GM12878 (cell line): Measurements from ENCODE around the gene PDE3B. TPM values are rescaled to one million over a fixed set of nuclear protein-coding genes. Genes with fewer than 3 reads are reported as not detected.

ENCODE experiments used
- ATAC-seq: fragments of 200-7000 bp; cut with Tn5 transposase; 3 replicates; pipeline ENCODE4 v1.9.1; 2020; ENCODE audit warnings: mild to moderate bottlenecking, moderate library complexity
- BruUV-seq: library from RNA; stranded (reverse); fragments of 400-500 nt; replicated peaks from 2 replicates; lab custom pipeline; 2021; lab: Mats Ljungman, UMichigan
- CTCF ChIA-PET: fragments of 300-600 bp; sonication (Branson Sonifier 250); formaldehyde crosslinking; extraction: SDS; loops from one replicate; lab custom pipeline; 2021; ENCODE audit warnings: inconsistent platforms; lab: Yijun Ruan, JAX
- POLR2A ChIA-PET: fragments of 350-600 bp; formaldehyde crosslinking; extraction: SDS; loops from one replicate; lab custom pipeline; 2021; ENCODE audit warnings: inconsistent platforms; lab: Charles Lee
- RAD21 ChIA-PET: fragments of 300-600 bp; sonication (Branson Sonifier 250); formaldehyde crosslinking; loops from one replicate; lab custom pipeline; 2023; ENCODE audit warnings: antibody characterized with exemption; ENCODE audit not compliant: unreplicated experiment; lab: Charles Lee
- SMC1A ChIA-PET: fragments of 300-600 bp; sonication (Branson Sonifier 250); formaldehyde crosslinking; loops from one replicate; lab custom pipeline; 2023; ENCODE audit not compliant: unreplicated experiment, uncharacterized antibody; lab: Charles Lee
- DNase-seq: peaks from one replicate; pipeline ENCODE4 v3.0.0-alpha.2; 2011; ENCODE audit warnings: low read depth, low spot score
- FAIRE-seq: peaks from 3 replicates; lab custom pipeline; 2011; peaks lifted over from hg19 to GRCh38; lab: Jason Lieb, UNC
- H2AFZ ChIP-seq: 2 replicates; pipeline ENCODE4 v1.6.0; 2011; ENCODE audit warnings: low read depth, low read length, control low read depth; ENCODE audit not compliant: control insufficient read depth
- H3K27ac ChIP-seq: 2 replicates; pipeline ENCODE4 v1.5.1; 2011; ENCODE audit warnings: control low read depth; ENCODE audit not compliant: control insufficient read depth, insufficient read depth
- H3K27me3 ChIP-seq, 2 experiments: replicated peaks in 1 of 2; 2 replicates each; pipeline versions ENCODE4 v1.6.0 to v1.6.1; 2011; ENCODE audit warnings: low read length in 1 of 2; ENCODE audit not compliant: control insufficient read depth in 2 of 2, insufficient read depth in 2 of 2
- H3K36me3 ChIP-seq, 2 experiments: 2 replicates each; pipeline ENCODE4 v1.5.1; 2011; ENCODE audit warnings: low read length in 1 of 2; ENCODE audit not compliant: control insufficient read depth in 2 of 2, insufficient read depth in 2 of 2
- H3K4me1 ChIP-seq: 2 replicates; pipeline ENCODE4 v1.6.1; 2011; ENCODE audit warnings: mild to moderate bottlenecking, low read length, moderate library complexity, mixed read lengths; ENCODE audit not compliant: control insufficient read depth, insufficient read depth
- H3K4me2 ChIP-seq: 2 replicates; pipeline ENCODE4 v1.6.0; 2011; ENCODE audit warnings: control low read depth; ENCODE audit not compliant: control insufficient read depth, insufficient read depth
- H3K4me3 ChIP-seq: fragments of 200-600 bp; sonication (generic); 2 replicates; pipeline ENCODE4 v1.5.1; 2016
- H3K79me2 ChIP-seq: 2 replicates; pipeline ENCODE4 v1.6.0; 2011; ENCODE audit warnings: low read length; ENCODE audit not compliant: control insufficient read depth, insufficient read depth
- H3K9ac ChIP-seq: 2 replicates; pipeline ENCODE4 v1.8.0; 2011; ENCODE audit warnings: low read length, control low read depth, mixed read lengths; ENCODE audit not compliant: control insufficient read depth, insufficient read depth
- H3K9me3 ChIP-seq: replicated peaks from 3 replicates; pipeline ENCODE4 v1.5.1; 2011; ENCODE audit warnings: mild to moderate bottlenecking, low read length; ENCODE audit not compliant: control insufficient read depth, insufficient read depth
- H4K20me1 ChIP-seq: 2 replicates; pipeline ENCODE4 v1.6.0; 2011; ENCODE audit not compliant: control insufficient read depth, insufficient read depth
- BCLAF1 ChIP-seq: fragments of 450-650 bp; IDR thresholded peaks from 2 replicates; pipeline ENCODE4 v1.6.1; 2017; ENCODE audit warnings: antibody characterized with exemption, mild to moderate bottlenecking, moderate library complexity
- BRCA1 ChIP-seq: IDR thresholded peaks from 2 replicates; pipeline ENCODE4 v1.6.1; 2011; ENCODE audit warnings: low read depth, low read length, improper control_type of control experiment
- CEBPB ChIP-seq, 2 experiments: fragments of 150-350 bp in 1 of 2; IDR thresholded peaks; 2 replicates each; pipeline ENCODE4 v1.6.1; 2012 to 2014; ENCODE audit warnings: low read depth in 2 of 2, low read length in 2 of 2, borderline replicate concordance in 1 of 2, inconsistent platforms in 1 of 2
- CEBPZ ChIP-seq: fragments of 150-350 bp; IDR thresholded peaks from 2 replicates; pipeline ENCODE4 v1.6.1; 2016; ENCODE audit warnings: low read depth, low read length
- CHD2 ChIP-seq: IDR thresholded peaks from 2 replicates; pipeline ENCODE4 v1.6.1; 2011; ENCODE audit warnings: low read depth, low read length, improper control_type of control experiment, borderline replicate concordance
- ETV6 ChIP-seq, 2 experiments: fragments of 450-650 bp in 1 of 2; IDR thresholded peaks in 1 of 2; conservative IDR thresholded peaks in 1 of 2; 2 replicates each; pipeline ENCODE4 v1.6.1; 2014; ENCODE audit warnings: antibody characterized with exemption in 1 of 2, borderline replicate concordance in 1 of 2, low read depth in 1 of 2, mild to moderate bottlenecking in 1 of 2, moderate library complexity in 1 of 2
- GATAD2B ChIP-seq: fragments of 450-650 bp; conservative IDR thresholded peaks from 2 replicates; pipeline ENCODE4 v1.6.1; 2017; ENCODE audit warnings: low read depth, mild to moderate bottlenecking, moderate library complexity
- MTA3 ChIP-seq: IDR thresholded peaks from 2 replicates; pipeline ENCODE4 v1.6.1; 2012; ENCODE audit warnings: low read length, inconsistent platforms, borderline replicate concordance
- MYB ChIP-seq: fragments of 150-350 bp; IDR thresholded peaks from 2 replicates; pipeline ENCODE4 v1.6.1; 2014; ENCODE audit warnings: mild to moderate bottlenecking, low read depth, low read length, borderline replicate concordance
- PAX8 ChIP-seq: fragments of 450-650 bp; IDR thresholded peaks from 2 replicates; pipeline ENCODE4 v1.6.1; 2017; ENCODE audit warnings: mild to moderate bottlenecking, moderate library complexity
- PBX3 ChIP-seq: IDR thresholded peaks from 2 replicates; pipeline ENCODE4 v1.6.1; 2011; ENCODE audit warnings: mild to moderate bottlenecking, low read depth, low read length, moderate library complexity; ENCODE audit not compliant: insufficient replicate concordance
- RBBP5 ChIP-seq: fragments of 200-600 bp; sonication (generic); conservative IDR thresholded peaks from 2 replicates; pipeline ENCODE4 v1.6.1; 2016
- STAT1 ChIP-seq: fragments of 450-650 bp; conservative IDR thresholded peaks from 2 replicates; pipeline ENCODE4 v1.6.1; 2014; ENCODE audit warnings: antibody characterized with exemption, mild to moderate bottlenecking
- ZBTB11 ChIP-seq: fragments of 450-650 bp; formaldehyde crosslinking; IDR thresholded peaks from 2 replicates; pipeline ENCODE4 v1.5.0; 2022; ENCODE audit warnings: mild to moderate bottlenecking, missing genetic modification characterization
- WGBS: methylation state at CpG from one replicate; pipeline ENCODE4 v1.1.6; 2016; ENCODE audit warnings: low lambda C conversion rate; ENCODE audit not compliant: insufficient replicate concordance, insufficient coverage; ENCODE audit errors: missing lambda C conversion rate; 5-methylcytosine and 5-hydroxymethylcytosine counted together
- in situ Hi-C: fragments of 300-500 bp; cut with MboI; formaldehyde crosslinking; loops from 9 replicates; pipeline ENCODE4 v1.14.3; 2018; ENCODE audit warnings: mixed read lengths
- intact Hi-C: fragments of 100-400 bp; cut with micrococcal nuclease; formaldehyde crosslinking; loops from one replicate; pipeline ENCODE4 v1.14.2; 2022; ENCODE audit not compliant: unreplicated experiment
- polyA plus RNA-seq, 11 experiments: library from polyadenylated mRNA; depleted of rRNA in 4 of 11; unstranded in 6 of 11; stranded (reverse) in 5 of 11; fragments of >200 nt; fragmentation: Nextera tagmentation in 4 of 11; fragmentation: Illumina TruSeq in 1 of 11; extraction: Ambion mirVana in 4 of 11; extraction: Trizol in 1 of 11; gene quantifications; 1 replicate in 1 of 11; 2 replicates in 10 of 11; pipeline versions ENCODE4 v1.2.1 to v1.2.3, GENCODE V29; 2011 to 2016; ENCODE audit warnings: inconsistent platforms in 2 of 11, missing spikeins in 2 of 11, low read depth in 1 of 11
- total RNA-seq, 4 experiments: library from RNA; depleted of rRNA in 3 of 4; stranded (reverse); fragments of >200 nt in 3 of 4; fragmentation: Illumina TruSeq in 1 of 4; extraction: Trizol in 1 of 4; gene quantifications; 2 replicates each; pipeline versions ENCODE4 v1.2.1 to v1.2.3, GENCODE V29; 2013 to 2021

Gene PDE3B
- total and polyA plus RNA-seq, 10 of the 15 experiments (the other 5 are each of a cell fraction or from before 2014, with no cell fraction given) = 0.04 to 3.1 (median 1.9) TPM

- ChIA-PET RAD21 (no interaction called here), SMC1A (no interaction called here), POLR2A (no interaction called here), CTCF (no interaction called here)
- Histone ChIP-seq H3K4me2 (no peak overlapping the region), H3K9ac (no peak overlapping the region), H3K79me2 (no peaks in the 10 kb centered on the region), H3K27me3 (no peaks in the 10 kb centered on the region; a peak in 1 of 4 replicates), H4K20me1 (no peaks in the 10 kb centered on the region), H3K9me3 (no peaks in the 10 kb centered on the region; the same call in 2 of the 3 replicates), H3K4me3 (no peak overlapping the region), H2AFZ (no peak overlapping the region), H3K36me3 (no peaks in the 10 kb centered on the region), H3K4me1 (no peaks in the 10 kb centered on the region), H3K27ac (no peak overlapping the region)
- in situ Hi-C loops (no loop called here), intact Hi-C loops (no loop called here)
- 5% methylated on average over 1 of the region's 1 CpG for WGBS
- FAIRE-seq = no peak
- no peak for DNase-seq
- BruUV-seq = no TSS peak
- ATAC-seq = no peak
- TF ChIP-seq CHD2 (no peak), BCLAF1 (no peak), PBX3 (no peak), ETV6 (conservative IDR thresholded peaks at IDR 0.05 in 1 of 2, IDR thresholded peaks at IDR 0.05 in 1 of 2; ENCODE audit: borderline replicate concordance in 1 of 2, low read depth in 1 of 2) (no peak), GATAD2B (no peak), RBBP5 (no peak), CEBPZ (no peak), ZBTB11 (CRISPR knock-in tag) (no peak), MYB (no peak), PAX8 (no peak), BRCA1 (no peak), CEBPB (IDR thresholded peaks at IDR 0.05; ENCODE audit: borderline replicate concordance in 1 of 2, low read depth in 2 of 2, low read length in 2 of 2) (no peak), MTA3 (no peak), STAT1 (no peak)
Measured at GRCh38 chr11:14858404-14858803, 214.8 kb downstream of the PDE3B start.
